ENCODE data around the gene NKAIN2.

The NKAIN2 gene

GRCh38 chr6:124795643-124796463, 992.2 kb downstream of the NKAIN2 start:
- no peak for DNase-seq

GRCh38 chr6:124796464-124796970, 992.9 kb downstream of the NKAIN2 start:
- DNase-seq, result no peak

DNA sequence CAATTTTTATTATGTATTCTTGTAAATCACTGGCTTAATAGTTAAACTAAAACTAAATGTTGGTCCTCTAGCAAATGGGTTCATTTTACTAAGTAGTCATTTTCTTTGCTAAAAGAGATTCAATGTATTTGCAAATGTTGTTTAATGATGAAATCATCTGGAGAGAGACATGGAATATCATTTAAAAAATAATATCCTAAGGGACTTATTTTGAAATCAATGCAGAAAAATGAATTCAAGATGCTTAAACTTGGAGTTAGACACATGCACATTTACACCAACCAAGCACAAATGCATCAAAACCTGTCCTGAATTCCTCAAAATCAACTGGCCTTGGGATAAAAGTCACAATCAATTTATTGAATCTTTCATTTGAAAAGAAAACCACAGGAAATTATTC, 993.6 kb downstream of the NKAIN2 start:
- DNase-seq, result no peak

DNA sequence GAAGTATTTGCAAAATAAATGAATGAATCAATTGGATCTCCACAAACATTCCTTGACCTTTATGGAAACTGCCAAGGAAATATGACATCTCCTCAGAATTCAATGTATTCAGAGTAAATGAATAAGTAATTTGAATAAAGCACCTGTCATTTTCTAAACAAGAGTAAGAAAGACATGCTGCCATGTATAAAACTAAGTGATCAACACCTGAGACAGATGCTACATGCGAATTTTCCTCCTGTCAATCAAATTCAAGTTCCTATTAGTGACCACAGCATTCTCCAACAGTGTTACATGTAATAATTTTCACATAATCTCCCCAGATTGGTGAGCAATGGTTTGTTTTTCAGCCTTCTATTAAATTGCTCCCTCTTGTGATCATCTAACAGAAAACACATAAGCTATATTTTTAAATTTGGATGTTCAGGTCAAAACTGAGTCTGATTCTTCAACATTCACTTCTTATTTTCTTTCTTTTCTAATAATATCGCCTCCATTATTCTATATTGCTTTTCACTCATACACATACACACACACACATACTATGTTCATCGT, 995.4 kb downstream of the NKAIN2 start:
- no peak for DNase-seq

DNA sequence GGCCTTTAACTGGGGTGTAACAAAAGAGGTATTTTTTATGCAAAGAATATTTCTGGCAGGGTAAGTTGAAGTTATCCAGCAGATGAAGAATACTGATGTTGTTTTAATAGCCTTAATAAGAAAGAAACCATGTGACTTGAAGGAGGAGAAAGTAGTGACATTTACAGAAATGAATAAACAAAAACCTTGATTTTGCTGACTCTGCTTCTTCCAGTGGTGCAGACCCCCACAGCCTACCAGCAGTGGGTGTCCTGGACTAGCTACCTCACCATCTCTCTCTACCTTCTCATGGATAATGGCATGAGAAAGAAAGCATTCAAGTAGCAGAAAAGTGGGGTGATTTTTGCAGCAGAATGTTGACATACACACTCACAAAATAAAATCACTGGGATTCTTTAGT, 996.0 kb downstream of the NKAIN2 start:
- no peak for DNase-seq

- no peak for DNase-seq
These were observed 996.6 kb downstream of the NKAIN2 start for GRCh38 chr6:124800222-124800621.

- no peak for DNase-seq
These were observed 1008.4 kb downstream of the NKAIN2 start for GRCh38 chr6:124812067-124812466.

DNA sequence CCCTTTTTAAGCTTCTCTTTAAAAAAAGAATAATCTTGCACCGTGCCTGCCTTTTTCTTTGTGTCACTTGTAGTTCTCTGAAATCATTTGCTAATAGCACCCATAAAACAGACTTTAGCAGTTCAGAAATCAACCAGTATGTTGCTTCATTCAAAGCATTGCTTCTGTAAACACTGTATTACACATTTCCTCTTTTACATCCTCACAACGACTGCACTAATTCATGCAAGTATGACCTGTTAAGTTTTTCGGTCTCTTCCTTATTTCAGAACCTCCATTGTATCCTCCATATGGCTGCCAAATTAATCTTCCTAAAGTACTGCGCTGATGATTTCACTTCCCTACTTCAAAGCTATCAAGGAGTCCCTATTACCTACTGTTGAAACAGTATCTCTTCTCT, 1015.7 kb downstream of the NKAIN2 start:
- DNase-seq, result no peak

GRCh38 chr6:124822204-124822613, 1018.5 kb downstream of the NKAIN2 start:
- no peak for DNase-seq

GRCh38 chr6:124822721-124823120, 1019.1 kb downstream of the NKAIN2 start:
- DNase-seq, result no peak

DNA sequence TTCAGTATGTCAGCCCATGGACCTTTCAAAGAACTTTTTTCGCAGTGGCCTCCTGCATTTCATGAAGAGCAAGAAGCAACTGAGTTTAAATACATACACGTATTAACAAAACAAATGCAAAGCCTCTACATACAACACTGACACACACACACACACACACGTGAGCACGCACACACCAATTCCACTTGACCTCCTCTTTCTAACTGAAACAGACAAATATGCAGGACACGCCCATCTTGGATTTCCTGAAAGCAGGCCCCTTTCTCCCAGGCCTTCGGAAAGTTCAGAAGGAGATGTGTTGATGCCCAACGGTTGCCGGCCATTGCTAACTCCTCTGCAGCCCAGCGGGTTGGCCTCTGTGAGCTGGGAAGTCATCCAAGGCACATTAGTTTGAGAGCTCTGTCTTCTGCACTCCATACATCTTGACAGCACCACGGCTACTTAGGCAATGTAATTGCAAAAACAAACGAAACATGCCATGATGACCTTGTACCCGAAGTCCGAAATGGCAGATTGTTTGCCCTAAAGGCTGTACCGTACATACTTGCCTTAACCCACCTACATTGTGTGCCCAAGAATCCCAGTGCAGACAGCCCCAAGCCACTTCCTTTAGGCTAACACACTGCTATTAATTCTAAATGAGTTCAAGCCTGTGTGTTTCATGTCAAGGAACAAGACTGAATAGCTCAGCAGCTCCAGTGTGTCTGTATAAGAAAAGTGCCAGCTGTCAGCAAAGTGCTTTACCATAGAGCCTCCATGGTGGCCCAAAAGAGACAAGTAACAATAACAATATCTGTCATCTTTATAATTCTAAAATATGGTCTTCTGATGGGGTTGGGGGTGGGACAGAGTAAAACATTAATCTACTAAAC, 1019.8 kb downstream of the NKAIN2 start:
- no peak for DNase-seq

DNA sequence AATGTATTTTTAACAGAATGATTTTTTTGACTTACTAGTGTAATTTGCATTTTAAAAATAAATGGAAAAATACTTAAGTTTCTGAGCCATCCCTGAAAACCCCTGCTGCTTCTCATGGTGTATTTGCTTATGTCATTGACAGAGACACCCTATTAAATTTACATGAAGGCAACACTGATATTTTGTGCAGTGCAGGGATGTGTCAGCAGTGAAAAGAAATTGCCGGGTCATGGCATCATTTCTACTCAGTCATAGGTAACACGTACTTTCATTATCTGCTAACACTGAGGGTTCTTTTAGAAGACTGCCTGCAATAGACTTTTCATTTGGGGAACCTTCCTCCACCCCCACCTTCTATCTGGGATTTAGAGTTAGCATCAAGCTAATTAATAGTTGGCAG, 1021.9 kb downstream of the NKAIN2 start:
- DNase-seq, result no peak

DNA sequence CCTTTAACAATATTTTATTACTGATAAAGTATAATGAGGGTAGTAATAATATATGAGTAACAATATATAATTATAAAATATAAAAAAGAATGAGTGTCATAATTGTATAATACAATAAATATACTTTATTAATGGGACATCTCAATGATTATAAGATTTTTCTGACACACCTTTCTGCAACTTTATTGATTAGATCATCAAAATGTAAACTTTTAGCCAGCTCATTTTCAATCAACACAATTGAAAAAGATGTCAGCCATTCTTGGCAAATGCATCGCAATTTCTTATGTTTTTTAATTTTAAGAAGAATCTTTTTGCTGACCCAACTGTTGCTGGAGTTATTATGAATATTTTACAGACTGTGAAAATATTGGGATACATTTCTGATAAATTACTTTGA, 1026.2 kb downstream of the NKAIN2 start:
- no peak for DNase-seq

DNA sequence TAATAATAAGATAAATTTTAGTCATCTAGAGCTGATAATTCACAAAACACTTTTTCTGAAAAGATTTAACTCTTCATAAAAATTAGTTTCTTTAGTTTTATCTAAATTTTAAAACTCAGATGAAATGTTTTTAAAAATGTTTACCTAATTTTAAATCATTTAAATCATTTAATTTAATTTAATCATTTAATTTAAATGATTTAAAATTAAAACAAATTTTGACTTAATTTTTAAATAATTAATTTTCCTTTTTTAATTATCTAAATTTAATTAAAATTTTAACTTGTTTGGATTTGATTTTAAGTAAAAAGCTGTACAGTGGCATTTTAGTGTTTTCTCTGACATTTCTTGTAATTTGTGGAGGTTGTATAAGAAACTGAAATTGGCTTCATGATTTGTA, 1026.8 kb downstream of the NKAIN2 start:
- no peak for DNase-seq

GRCh38 chr6:124854338-124854922, 1050.8 kb downstream of the NKAIN2 start:
- no peak for DNase-seq

DNA sequence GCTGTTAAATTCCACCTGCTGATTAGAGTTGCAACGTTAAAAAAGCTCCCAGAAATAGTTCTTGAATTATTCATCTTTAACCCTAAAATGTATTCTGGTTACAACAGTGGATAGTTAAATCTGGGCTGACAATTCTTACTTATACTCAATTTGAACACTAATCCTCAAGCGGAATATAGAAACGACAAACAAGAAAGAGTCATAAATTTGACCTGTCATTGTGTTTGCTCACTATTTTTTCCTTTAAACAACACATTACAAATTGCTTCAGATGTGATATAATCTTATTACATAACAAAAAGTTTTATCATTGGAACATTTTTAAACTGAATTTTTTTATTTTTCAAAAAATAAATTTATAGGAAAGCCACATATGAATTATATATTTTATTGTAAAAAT, 1054.1 kb downstream of the NKAIN2 start:
- no peak for DNase-seq

GRCh38 chr6:124858564-124858963, 1054.9 kb downstream of the NKAIN2 start:
- DNase-seq, result no peak

DNA sequence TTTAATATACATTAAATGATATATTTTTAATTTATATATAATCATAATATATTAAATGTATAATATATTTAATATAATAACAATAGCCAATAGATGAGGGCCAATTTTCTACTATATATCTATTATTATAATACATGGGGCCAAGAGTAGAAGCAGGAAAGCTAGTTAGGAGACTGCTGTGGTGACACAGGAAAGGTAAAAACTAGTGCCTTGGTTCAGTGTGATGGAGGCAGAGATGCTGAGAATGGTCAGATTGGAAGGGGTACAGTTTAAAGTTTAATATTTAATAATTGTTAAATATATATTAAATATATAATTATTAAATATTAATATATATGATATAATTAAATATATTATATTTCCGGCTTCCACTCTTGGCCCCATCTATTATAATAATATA, 1055.7 kb downstream of the NKAIN2 start:
- DNase-seq, result no peak

- DNase-seq, result no peak
These were observed 1062.4 kb downstream of the NKAIN2 start for GRCh38 chr6:124866040-124866439.

DNA sequence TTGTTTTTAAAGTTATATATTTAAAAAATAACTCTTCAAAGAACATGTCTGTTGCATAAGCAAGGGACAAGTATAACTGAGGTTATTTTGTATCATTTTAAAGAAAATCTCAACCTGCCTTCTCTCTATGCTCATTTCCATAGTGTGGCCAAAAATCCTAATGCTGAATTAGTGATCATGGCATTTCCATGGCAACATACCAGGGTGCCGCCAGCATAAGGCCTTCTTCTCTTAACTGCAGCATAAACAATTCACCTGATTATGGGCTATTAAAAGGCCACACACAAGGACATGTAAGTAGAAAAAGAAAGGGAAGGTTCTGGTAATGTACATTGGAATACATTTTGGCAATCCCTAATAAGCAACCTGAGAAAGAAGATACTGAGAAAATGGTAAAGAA, 1063.5 kb downstream of the NKAIN2 start:
- no peak for DNase-seq

DNA sequence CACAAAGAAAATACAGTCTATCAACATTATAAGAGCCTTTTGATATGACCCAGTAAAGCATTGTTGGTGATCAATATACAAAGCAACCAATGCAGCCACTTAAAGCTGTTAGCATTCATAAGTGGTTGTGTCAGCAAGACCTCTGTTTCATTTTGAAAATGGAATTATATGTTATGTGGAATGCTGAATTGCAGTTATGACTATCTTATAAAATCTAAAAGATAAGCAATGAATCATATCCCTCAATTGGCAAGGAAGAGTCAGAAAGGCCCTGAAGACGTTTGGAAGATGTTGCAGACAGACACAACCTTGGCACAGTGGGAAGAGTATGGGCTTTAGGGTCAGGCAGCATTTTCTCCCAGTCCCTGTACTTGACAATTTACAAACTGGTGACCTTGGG, 1064.8 kb downstream of the NKAIN2 start:
- no peak for DNase-seq

- DNase-seq, result no peak
These were observed 1065.8 kb downstream of the NKAIN2 start for GRCh38 chr6:124869416-124869815.

Data from stimulated activated CD4-positive, alpha-beta T cell treated with anti-CD3 and anti-CD28 coated beads, Interleukin-4, amount 100 ng/mL, for 4 hours (primary cell).